NCI-H446 (cell line): ENCODE data around the gene CCDC148.

Experiments
- DNase-seq, 2 experiments: peaks; one replicate each; lab custom pipeline; 2025; lab: John Stamatoyannopoulos, UW

CCDC148 gene

DNA sequence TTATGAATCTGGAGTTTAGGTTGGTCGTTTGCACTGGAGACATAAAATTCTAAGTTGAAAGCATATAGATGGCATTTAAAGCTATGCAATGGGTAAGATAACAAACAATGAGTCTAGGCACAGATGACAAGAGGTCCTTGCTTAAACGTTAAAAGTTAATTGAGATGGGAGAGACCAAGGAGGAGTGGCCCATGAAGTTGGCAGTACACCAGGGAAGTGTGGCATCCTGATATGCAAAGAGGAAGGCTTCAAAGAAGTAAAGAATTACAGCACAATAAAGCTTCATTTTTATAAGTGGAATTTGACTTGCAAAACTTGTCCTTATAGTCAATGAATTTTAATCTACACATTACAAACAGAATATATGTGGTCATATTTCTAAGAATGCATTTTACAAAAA is 331.7 kb downstream of the CCDC148 start:
- no peak for DNase-seq
